ENCODE measurements around the gene FHIP1A. TPM values are rescaled to one million over a fixed set of nuclear protein-coding genes. Genes with fewer than 3 reads are reported as not detected.
"Not testable (repeated sequence)": the region's sequence is repeated elsewhere in the genome, so short reads cannot be mapped to it uniquely, and the experiment has no call there.

FHIP1A gene
- total and polyA plus RNA-seq, 9 of the 15 experiments (the other 6 are each of a cell fraction or from before 2014, with no cell fraction given), result 0.01 to 0.95 (median 0.04) TPM; not detected in 4

DNA sequence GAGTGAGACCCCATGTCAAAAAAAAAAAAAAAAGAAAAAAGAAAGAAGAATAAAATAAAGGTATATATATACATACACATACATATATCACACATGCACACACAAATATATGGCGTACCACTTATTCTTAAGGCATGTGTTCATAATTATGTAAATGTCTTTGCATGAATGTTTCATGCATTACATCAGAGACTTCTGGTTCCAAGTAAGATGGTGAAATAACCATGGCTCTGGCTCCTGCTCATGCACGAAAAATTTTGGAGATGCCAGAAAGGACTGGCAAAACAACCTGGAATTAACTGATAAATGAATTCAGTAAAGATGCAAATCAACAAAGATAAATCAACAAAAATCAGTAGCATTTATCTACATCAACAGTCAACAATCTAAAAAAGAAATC is 19.7 kb upstream of the FHIP1A start (continued):
- TF ChIP-seq KDM4B (IDR thresholded peaks at IDR 0.05; ENCODE audit: borderline replicate concordance in 2 of 2, low read depth in 1 of 2), result no peak
- TF ChIP-seq RBM25 (IDR thresholded peaks at IDR 0.05; ENCODE audit: low read depth, low read length, severe bottlenecking), result no peak
- no peak for TF ChIP-seq ZNF707 (CRISPR knock-in tag; conservative IDR thresholded peaks at IDR 0.05)
- TF ChIP-seq ZNF146 (CRISPR knock-in tag; IDR thresholded peaks at IDR 0.05; ENCODE audit: unreplicated experiment), result no peak
- TF ChIP-seq AFF4 (CRISPR knock-in tag; IDR thresholded peaks at IDR 0.05), result no peak

DNA sequence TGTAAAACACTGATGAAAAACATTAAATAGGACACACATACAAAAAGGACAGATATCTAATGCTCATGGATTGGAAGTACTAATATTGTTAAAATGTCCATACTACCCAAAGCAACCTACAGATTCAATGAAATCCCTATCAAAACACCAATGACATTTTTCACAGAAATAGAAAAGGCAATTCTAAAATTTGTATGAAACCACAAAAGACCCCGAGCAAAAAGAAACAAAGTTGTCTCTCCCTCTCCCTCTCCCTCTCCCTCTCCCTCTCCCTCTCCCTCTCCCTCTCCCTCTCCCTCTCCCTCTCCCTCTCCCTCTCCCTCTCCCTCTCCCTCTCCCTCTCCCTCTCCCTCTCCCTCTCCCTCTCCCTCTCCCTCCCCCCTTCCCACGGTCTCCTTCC is 19.2 kb upstream of the FHIP1A start:
- H3K9me3 ChIP-seq (replicated peaks; ENCODE audit: control insufficient read depth, insufficient read depth, low read depth, low read length); H2AFZ ChIP-seq (ENCODE audit: low read depth, low read length); in situ Hi-C loops (cut with MboI); H3K9ac ChIP-seq (ENCODE audit: insufficient read depth in 1 of 2, low read depth in 2 of 2, low read length in 2 of 2); H3K79me2 ChIP-seq (ENCODE audit: control insufficient read depth, insufficient read depth, low read length); H3K27ac ChIP-seq (ENCODE audit: extremely low read depth, low read depth, low read length); FAIRE-seq; H3K27me3 ChIP-seq (ENCODE audit: control insufficient read depth in 2 of 2, insufficient read depth in 2 of 2, low read length in 2 of 2); H3K9me1 ChIP-seq (ENCODE audit: control insufficient read depth, insufficient read depth, low read length); POLR2A ChIA-PET; H3K4me1 ChIP-seq (replicated peaks in 1 of 2; ENCODE audit: control insufficient read depth in 2 of 2, insufficient read depth in 2 of 2, low read length in 2 of 2); H3K4me3 ChIP-seq; H3K36me3 ChIP-seq (ENCODE audit: control insufficient read depth, insufficient read depth, low read length); BruUV-seq (replicated peaks); H3K4me2 ChIP-seq (ENCODE audit: insufficient read depth, low read length); H4K20me1 ChIP-seq (replicated peaks; ENCODE audit: control insufficient read depth, insufficient read depth, low read length); ATAC-seq; CTCF ChIA-PET (ENCODE audit: low intra/inter-chr PET ratio); DNase-seq (ENCODE audit: extremely low read depth in 1 of 4, low spot score in 3 of 4); intact Hi-C loops (cut with micrococcal nuclease): not testable (repeated sequence)
- 0% methylated on average over 1 of the region's 2 CpGs for WGBS (ENCODE audit: insufficient coverage, low coverage, missing lambda C conversion rate)
